GM06990 (cell line): Measurements from ENCODE around the gene INTS6L.

Experiments
- DNase-seq: peaks from one replicate; pipeline ENCODE4 v3.0.0-alpha.2; 2011; ENCODE audit not compliant: insufficient read length; ENCODE audit errors: extremely low read depth
- H3K27me3 ChIP-seq: replicated peaks from 2 replicates; pipeline ENCODE4 v1.6.0; 2011; ENCODE audit warnings: low read length; ENCODE audit not compliant: control insufficient read depth, insufficient read depth
- H3K36me3 ChIP-seq: 2 replicates; pipeline ENCODE4 v1.5.1; 2011; ENCODE audit warnings: low read length; ENCODE audit not compliant: control insufficient read depth, insufficient read depth
- H3K4me3 ChIP-seq: replicated peaks from 2 replicates; pipeline ENCODE4 v1.5.1; 2011; ENCODE audit warnings: low read depth, mild to moderate bottlenecking, control low read depth, low read length
- CTCF ChIP-seq: IDR thresholded peaks from 2 replicates; pipeline ENCODE4 v1.5.1; 2011; ENCODE audit warnings: low read length, control low read depth, mild to moderate bottlenecking, inconsistent platforms; ENCODE audit not compliant: insufficient read depth, poor library complexity, severe bottlenecking

The INTS6L gene

GRCh38 chrX:135549519-135549918, 29.1 kb downstream of the INTS6L start:
- H3K27me3 ChIP-seq: no peaks in the 10 kb centered on the region
- TF ChIP-seq CTCF: no peak
- H3K4me3 ChIP-seq: no peak overlapping the region
- DNase-seq: no peak
- H3K36me3 ChIP-seq: no peaks in the 10 kb centered on the region; the same call in 1 of the 2 replicates

GRCh38 chrX:135556055-135556454, 35.6 kb downstream of the INTS6L start:
- H3K4me3 ChIP-seq: no peak overlapping the region
- DNase-seq: peak; percentile 37
- TF ChIP-seq CTCF: no peak
- H3K36me3 ChIP-seq: no peaks in the 10 kb centered on the region; the same call in 1 of the 2 replicates
- H3K27me3 ChIP-seq: no peaks in the 10 kb centered on the region

- H3K27me3 ChIP-seq: no peaks in the 10 kb centered on the region
- H3K36me3 ChIP-seq: no peaks in the 10 kb centered on the region
These were observed 36.9 kb downstream of the INTS6L start for GRCh38 chrX:135557344-135557743.

GRCh38 chrX:135572436-135572835, 52.0 kb downstream of the INTS6L start:
- H3K27me3 ChIP-seq: no peaks in the 10 kb centered on the region
- H3K36me3 ChIP-seq: no peaks in the 10 kb centered on the region; the same call in 1 of the 2 replicates
- TF ChIP-seq CTCF: peak; percentile 26
- no peak for DNase-seq
- H3K4me3 ChIP-seq: no peak overlapping the region

More at GRCh38 chrX:135557344-135557743, 36.9 kb downstream of the INTS6L start:
- no peak for TF ChIP-seq CTCF
- H3K4me3 ChIP-seq: no peak overlapping the region
- DNase-seq: no peak

GRCh38 chrX:135581496-135581895, 61.0 kb downstream of the INTS6L start:
- TF ChIP-seq CTCF: no peak
- no peak for DNase-seq
- H3K36me3 ChIP-seq: peaks cover 2% of the 10 kb centered on the region
- no peaks in the 10 kb centered on the region for H3K27me3 ChIP-seq
- no peak overlapping the region for H3K4me3 ChIP-seq

- H3K4me3 ChIP-seq: no peak overlapping the region
- no peak for DNase-seq
- no peaks in the 10 kb centered on the region for H3K36me3 ChIP-seq
- no peaks in the 10 kb centered on the region for H3K27me3 ChIP-seq
- no peak for TF ChIP-seq CTCF
These were observed 64.7 kb downstream of the INTS6L start for GRCh38 chrX:135585153-135585552.
